ENCODE measurements around the gene SBNO2.

- TF ChIP-seq, protein P1, sequence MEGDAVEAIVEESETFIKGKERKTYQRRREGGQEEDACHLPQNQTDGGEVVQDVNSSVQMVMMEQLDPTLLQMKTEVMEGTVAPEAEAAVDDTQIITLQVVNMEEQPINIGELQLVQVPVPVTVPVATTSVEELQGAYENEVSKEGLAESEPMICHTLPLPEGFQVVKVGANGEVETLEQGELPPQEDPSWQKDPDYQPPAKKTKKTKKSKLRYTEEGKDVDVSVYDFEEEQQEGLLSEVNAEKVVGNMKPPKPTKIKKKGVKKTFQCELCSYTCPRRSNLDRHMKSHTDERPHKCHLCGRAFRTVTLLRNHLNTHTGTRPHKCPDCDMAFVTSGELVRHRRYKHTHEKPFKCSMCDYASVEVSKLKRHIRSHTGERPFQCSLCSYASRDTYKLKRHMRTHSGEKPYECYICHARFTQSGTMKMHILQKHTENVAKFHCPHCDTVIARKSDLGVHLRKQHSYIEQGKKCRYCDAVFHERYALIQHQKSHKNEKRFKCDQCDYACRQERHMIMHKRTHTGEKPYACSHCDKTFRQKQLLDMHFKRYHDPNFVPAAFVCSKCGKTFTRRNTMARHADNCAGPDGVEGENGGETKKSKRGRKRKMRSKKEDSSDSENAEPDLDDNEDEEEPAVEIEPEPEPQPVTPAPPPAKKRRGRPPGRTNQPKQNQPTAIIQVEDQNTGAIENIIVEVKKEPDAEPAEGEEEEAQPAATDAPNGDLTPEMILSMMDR (IDR thresholded peaks at IDR 0.05): no peak
- no peak for TF ChIP-seq POLR2A (IDR thresholded peaks at IDR 0.05)
Observed at GRCh38 chr19:1062387-1063029, 111.6 kb downstream of the SBNO2 start.

Measured in gastroesophageal sphincter (tissue), 3 donors.